WERI-Rb-1 (cell line): ENCODE data around the gene YTHDF2.
"Not testable (repeated sequence)": the region's sequence is repeated elsewhere in the genome, so short reads cannot be mapped to it uniquely, and the experiment has no call there.

Source experiments
- DNase-seq: peaks from one replicate; pipeline ENCODE4 v3.0.0-alpha.2; 2020
- H3K27ac ChIP-seq: fragments of 250-450 bp; sonication (Bioruptor Pico); 2 replicates; pipeline ENCODE4 v1.5.1; 2020; ENCODE audit warnings: mild to moderate bottlenecking, moderate library complexity
- H3K27me3 ChIP-seq: fragments of 250-450 bp; sonication (Bioruptor Pico); 2 replicates; pipeline ENCODE4 v1.5.1; 2021; ENCODE audit warnings: mild to moderate bottlenecking, low read depth, moderate library complexity; ENCODE audit not compliant: insufficient read depth, severe bottlenecking
- H3K36me3 ChIP-seq: fragments of 250-450 bp; sonication (Bioruptor Pico); 2 replicates; pipeline ENCODE4 v1.5.1; 2020; ENCODE audit warnings: mild to moderate bottlenecking, moderate library complexity
- H3K4me3 ChIP-seq: 2 replicates; pipeline ENCODE4 v1.5.1; 2011; ENCODE audit warnings: low read depth, mild to moderate bottlenecking, control low read depth, low read length
- H3K9me3 ChIP-seq: fragments of 250-450 bp; sonication (Bioruptor Pico); 2 replicates; pipeline ENCODE4 v1.5.1; 2021; ENCODE audit warnings: mild to moderate bottlenecking, moderate library complexity; ENCODE audit not compliant: severe bottlenecking
- CTCF ChIP-seq: IDR thresholded peaks from 2 replicates; pipeline ENCODE4 v1.5.1; 2011; ENCODE audit warnings: low read depth, mild to moderate bottlenecking, control low read depth, inconsistent platforms, low read length

The YTHDF2 gene

GRCh38 chr1:28756846-28757245 is 20.1 kb downstream of the YTHDF2 start:
- H3K36me3 ChIP-seq = peaks cover 83% of the 10 kb centered on the region
- H3K9me3 ChIP-seq = no peaks in the 10 kb centered on the region
- 0 out of 2 replicates have a peak, but pooled peaks have one; percentile 27 for TF ChIP-seq CTCF
- H3K4me3 ChIP-seq = no peak overlapping the region
- DNase-seq = no peak
- H3K27me3 ChIP-seq = no peaks in the 10 kb centered on the region
- no peak overlapping the region for H3K27ac ChIP-seq

GRCh38 chr1:28758420-28758819 is 21.7 kb downstream of the YTHDF2 start:
- DNase-seq = no peak
- no peak overlapping the region for H3K4me3 ChIP-seq
- no peaks in the 10 kb centered on the region for H3K9me3 ChIP-seq
- no peaks in the 10 kb centered on the region for H3K27me3 ChIP-seq
- H3K36me3 ChIP-seq = peaks cover 76% of the 10 kb centered on the region
- TF ChIP-seq CTCF = no peak
- no peak overlapping the region for H3K27ac ChIP-seq

- H3K9me3 ChIP-seq = no peaks in the 10 kb centered on the region
- no peak for TF ChIP-seq CTCF
- H3K36me3 ChIP-seq = peaks cover 70% of the 10 kb centered on the region
- H3K27ac ChIP-seq = no peak overlapping the region
- DNase-seq = no peak
- no peaks in the 10 kb centered on the region for H3K27me3 ChIP-seq
- H3K4me3 ChIP-seq = no peak overlapping the region
Observed at GRCh38 chr1:28759257-28759656, 22.5 kb downstream of the YTHDF2 start.

- H3K36me3 ChIP-seq = peaks cover 68% of the 10 kb centered on the region
- no peak for TF ChIP-seq CTCF
Observed at GRCh38 chr1:28761189-28761588, 24.4 kb downstream of the YTHDF2 start.

GRCh38 chr1:28766532-28767183 is 29.9 kb downstream of the YTHDF2 start:
- no peak for TF ChIP-seq CTCF
- no peaks in the 10 kb centered on the region for H3K9me3 ChIP-seq
- peaks cover 46% of the 10 kb centered on the region for H3K36me3 ChIP-seq
- no peaks in the 10 kb centered on the region for H3K27me3 ChIP-seq
- no peak for DNase-seq
- no peak overlapping the region for H3K27ac ChIP-seq
- H3K4me3 ChIP-seq = no peak overlapping the region

More at GRCh38 chr1:28761189-28761588, 24.4 kb downstream of the YTHDF2 start:
- no peak overlapping the region for H3K4me3 ChIP-seq
- H3K27ac ChIP-seq = no peak overlapping the region
- DNase-seq = no peak
- no peaks in the 10 kb centered on the region for H3K9me3 ChIP-seq
- H3K27me3 ChIP-seq = no peaks in the 10 kb centered on the region

- Histone ChIP-seq H3K36me3 (peaks cover 47% of the 10 kb centered on the region), H3K27me3 (no peaks in the 10 kb centered on the region), H3K27ac (no peak overlapping the region), H3K4me3 (no peak overlapping the region), H3K9me3 (no peaks in the 10 kb centered on the region)
- no peak for DNase-seq
- no peak for TF ChIP-seq CTCF
Observed at GRCh38 chr1:28770601-28771165, 33.9 kb downstream of the YTHDF2 start.

- peaks cover 41% of the 10 kb centered on the region for H3K36me3 ChIP-seq
- H3K9me3 ChIP-seq, DNase-seq, H3K27me3 ChIP-seq, H3K4me3 ChIP-seq, H3K27ac ChIP-seq: not testable (repeated sequence)
Observed at GRCh38 chr1:28771921-28772320, 35.2 kb downstream of the YTHDF2 start.
